B cell (primary cell): ENCODE results near the gene ZSCAN10. TPM values are rescaled to one million over a fixed set of nuclear protein-coding genes. Genes with fewer than 3 reads are reported as not detected.

ENCODE experiments used
- ATAC-seq: fragments of 200-7000 bp; cut with Tn5 transposase; one replicate; pipeline ENCODE4 v1.10.0; 2021; ENCODE audit warnings: low read depth, mild to moderate bottlenecking, moderate number of reproducible peaks, moderate library complexity
- CTCF ChIA-PET: fragments of 350-600 bp; sonication (Branson Sonifier 250); formaldehyde crosslinking; loops from one replicate; lab custom pipeline; 2021; ENCODE audit warnings: antibody characterized with exemption, inconsistent platforms; lab: Charles Lee
- POLR2A ChIA-PET: fragments of 350-600 bp; sonication (Branson Sonifier 250); formaldehyde crosslinking; loops from one replicate; lab custom pipeline; 2021; ENCODE audit warnings: antibody characterized with exemption; lab: Charles Lee
- DNase-seq: peaks from one replicate; pipeline ENCODE4 v3.0.0; 2013
- H2AFZ ChIP-seq: 2 replicates; pipeline ENCODE4 v1.6.1; 2012; ENCODE audit warnings: mild to moderate bottlenecking, low read depth, low read length; ENCODE audit not compliant: insufficient read depth, poor library complexity, severe bottlenecking
- H3K27ac ChIP-seq, 2 donors: 1 replicate in 1 of 2; 2 replicates in 1 of 2; pipeline ENCODE4 v1.5.1; 2012 to 2013; ENCODE audit warnings: low read length in 2 of 2, mild to moderate bottlenecking in 2 of 2, moderate library complexity in 1 of 2
- H3K27me3 ChIP-seq, 4 experiments: fragments of 200-600 bp in 1 of 4; sonication (generic) in 1 of 4; replicated peaks in 1 of 4; 1 replicate in 2 of 4; 2 replicates in 2 of 4; pipeline versions ENCODE4 v1.6.1 to v1.7.0; 2013 to 2016; ENCODE audit warnings: low read length in 3 of 4, mild to moderate bottlenecking in 2 of 4, mixed read lengths in 1 of 4, moderate library complexity in 1 of 4; ENCODE audit not compliant: insufficient read depth in 4 of 4, control insufficient read depth in 3 of 4; ENCODE audit errors: control extremely low read depth in 1 of 4
- H3K36me3 ChIP-seq, 2 experiments: replicated peaks in 1 of 2; 1 replicate in 1 of 2; 2 replicates in 1 of 2; pipeline versions ENCODE4 v1.6.1 to v1.7.1; 2013; ENCODE audit warnings: low read length in 1 of 2; ENCODE audit not compliant: insufficient read depth in 2 of 2, control insufficient read depth in 1 of 2; ENCODE audit errors: control extremely low read depth in 1 of 2, extremely low read depth in 1 of 2
- H3K4me1 ChIP-seq, 2 donors: fragments of 200-600 bp in 1 of 2; sonication (generic) in 1 of 2; 1 replicate in 1 of 2; 2 replicates in 1 of 2; pipeline versions ENCODE4 v1.5.1 to v1.6.1; 2013 to 2017; ENCODE audit warnings: low read length in 2 of 2; ENCODE audit not compliant: control insufficient read depth in 2 of 2, insufficient read depth in 2 of 2
- H3K4me2 ChIP-seq: replicated peaks from 2 replicates; pipeline ENCODE3; 2012; ENCODE audit warnings: mild to moderate bottlenecking, low read depth, low read length; ENCODE audit not compliant: poor library complexity, severe bottlenecking
- H3K4me3 ChIP-seq, 5 experiments: fragments of 200-600 bp in 1 of 5; sonication (generic) in 1 of 5; 1 replicate in 3 of 5; 2 replicates in 2 of 5; pipeline versions ENCODE4 v1.5.1 to v1.7.0; 2011 to 2016; ENCODE audit warnings: low read length in 4 of 5, mild to moderate bottlenecking in 4 of 5, low read depth in 2 of 5, control low read depth in 1 of 5, moderate library complexity in 1 of 5; ENCODE audit not compliant: insufficient read depth in 1 of 5; ENCODE audit errors: control extremely low read depth in 1 of 5, extremely low read depth in 1 of 5
- H3K79me2 ChIP-seq: fragments of 200-600 bp; sonication (generic); one replicate; pipeline ENCODE4 v1.6.0; 2016; ENCODE audit warnings: low read length; ENCODE audit not compliant: control insufficient read depth, insufficient read depth
- H3K9ac ChIP-seq: fragments of 200-600 bp; sonication (generic); 2 replicates; pipeline ENCODE4 v1.6.1; 2017; ENCODE audit warnings: mild to moderate bottlenecking, low read length, moderate library complexity
- H3K9me3 ChIP-seq, 3 donors: one replicate each; pipeline versions ENCODE4 v1.6.1 to v1.7.1; 2013; ENCODE audit warnings: low read length in 2 of 3; ENCODE audit not compliant: control insufficient read depth in 2 of 3, insufficient read depth in 1 of 3; ENCODE audit errors: control extremely low read depth in 1 of 3
- H4K20me1 ChIP-seq: 2 replicates; pipeline ENCODE4 v1.6.0; 2012; ENCODE audit warnings: mild to moderate bottlenecking, low read length; ENCODE audit not compliant: insufficient read depth, control insufficient read depth, poor library complexity, severe bottlenecking
- H3K27ac Mint-ChIP-seq: one replicate; pipeline ENCODE4 v1.8.0; 2021; ENCODE audit warnings: mixed read lengths
- H3K27me3 Mint-ChIP-seq: one replicate; pipeline ENCODE4 v1.8.0; 2021; ENCODE audit warnings: mixed read lengths
- H3K4me1 Mint-ChIP-seq: one replicate; pipeline ENCODE4 v1.8.0; 2021; ENCODE audit warnings: mixed read lengths
- H3K4me3 Mint-ChIP-seq: one replicate; pipeline ENCODE4 v1.8.0; 2021; ENCODE audit warnings: mixed read lengths
- H3K9me3 Mint-ChIP-seq: one replicate; pipeline ENCODE4 v1.8.0; 2022; ENCODE audit warnings: mixed read lengths; ENCODE audit not compliant: insufficient read depth
- EZH2 ChIP-seq: IDR thresholded peaks from 2 replicates; pipeline ENCODE4 v1.6.1; 2012; ENCODE audit warnings: borderline replicate concordance, low read depth, mild to moderate bottlenecking, moderate library complexity, low read length; ENCODE audit not compliant: insufficient read depth, poor library complexity, severe bottlenecking
- WGBS: methylation state at CpG from one replicate; pipeline ENCODE4 v1.1.5; 2013; ENCODE audit warnings: missing lambda C conversion rate; ENCODE audit not compliant: insufficient coverage; 5-methylcytosine and 5-hydroxymethylcytosine counted together
- intact Hi-C: fragments of 100-400 bp; cut with micrococcal nuclease; formaldehyde crosslinking; loops from one replicate; pipeline ENCODE4 v1.10.0; 2022
- polyA plus RNA-seq: library from polyadenylated mRNA; depleted of rRNA; stranded (reverse); fragments of >200 nt; gene quantifications from 2 replicates; pipeline ENCODE4 v1.2.3, GENCODE V29; 2012
- total RNA-seq, 2 donors: library from RNA; stranded (reverse); fragments of 120-200 nt in 1 of 2; gene quantifications; 1 replicate in 1 of 2; 2 replicates in 1 of 2; pipeline versions ENCODE4 v1.2.3 to v1.2.4, GENCODE V29; 2013 to 2022
- TF ChIP-seq, protein P1 (sequence below): fragments of 200-600 bp; IDR thresholded peaks from one replicate; pipeline ENCODE4 v1.8.0; 2022; ENCODE audit warnings: antibody characterized with exemption, mild to moderate bottlenecking

ZSCAN10 gene
- total and polyA plus RNA-seq, 2 donors (not counting 1 experiment from before 2014, with no cell fraction given), result not detected

DNA sequence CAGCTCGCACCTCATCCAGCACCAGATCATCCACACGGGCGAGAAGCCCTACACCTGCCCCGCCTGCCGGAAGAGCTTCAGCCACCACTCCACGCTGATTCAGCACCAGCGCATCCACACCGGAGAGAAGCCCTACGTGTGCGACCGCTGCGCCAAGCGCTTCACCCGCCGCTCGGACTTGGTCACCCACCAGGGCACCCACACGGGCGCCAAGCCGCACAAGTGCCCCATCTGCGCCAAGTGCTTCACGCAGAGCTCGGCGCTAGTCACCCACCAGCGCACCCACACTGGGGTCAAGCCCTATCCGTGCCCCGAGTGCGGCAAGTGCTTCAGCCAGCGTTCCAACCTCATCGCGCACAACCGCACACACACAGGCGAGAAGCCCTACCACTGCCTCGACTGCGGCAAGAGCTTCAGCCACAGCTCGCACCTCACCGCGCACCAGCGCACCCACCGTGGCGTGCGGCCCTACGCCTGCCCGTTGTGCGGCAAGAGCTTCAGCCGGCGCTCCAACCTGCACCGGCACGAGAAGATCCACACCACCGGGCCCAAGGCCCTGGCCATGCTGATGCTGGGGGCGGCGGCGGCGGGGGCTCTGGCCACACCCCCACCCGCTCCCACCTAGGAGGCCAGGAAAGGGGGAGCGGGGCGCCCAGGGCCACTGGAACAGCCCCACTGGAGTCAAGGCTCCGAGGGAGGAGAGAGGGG lies 20.8 kb upstream of the ZSCAN10 start:
- Mint-ChIP-seq H3K27me3 (no peaks in the 10 kb centered on the region), H3K9me3 (no peaks in the 10 kb centered on the region), H3K4me3 (no peak overlapping the region), H3K4me1 (peaks cover 9% of the 10 kb centered on the region), H3K27ac (no peak overlapping the region)
- whole genome bisulfite sequencing, result 94% methylated on average over 52 of the region's 57 CpGs
- ChIA-PET CTCF (interaction anchor here (1.6 to 2.7 kb wide), 3 partner anchors 10 to 30 kb away, joined by 3 to 13 read pairs (median 11); no protein-coding TSS in a partner anchor), POLR2A (interaction anchor here (0.6 kb wide), 1 partner anchor 72 kb away, joined by 6 read pairs; no protein-coding TSS in a partner anchor)
- Histone ChIP-seq H3K9me3 (no peaks in the 10 kb centered on the region), H3K4me1 (peaks cover 6 to 9% of the 10 kb centered on the region in 2 donors), H3K9ac (no peak overlapping the region), H3K79me2 (no peaks in the 10 kb centered on the region), H3K27ac (no peak overlapping the region), H3K36me3 (no peaks in the 10 kb centered on the region), H3K27me3 (peaks cover 0 to 2% (median 1%) of the 10 kb centered on the region in 4 experiments), H3K4me2 (no peak overlapping the region), H2AFZ (no peak overlapping the region), H3K4me3 (no peak overlapping the region), H4K20me1 (no peaks in the 10 kb centered on the region)
- intact Hi-C loops, result loop anchor here (5.0 kb wide), 1 partner anchor 238 kb away; the partner anchor contains the start of gene FLYWCH2
- DNase-seq (no peak), ATAC-seq (no peak)
- TF ChIP-seq EZH2, result no peak
- TF ChIP-seq, protein P1, sequence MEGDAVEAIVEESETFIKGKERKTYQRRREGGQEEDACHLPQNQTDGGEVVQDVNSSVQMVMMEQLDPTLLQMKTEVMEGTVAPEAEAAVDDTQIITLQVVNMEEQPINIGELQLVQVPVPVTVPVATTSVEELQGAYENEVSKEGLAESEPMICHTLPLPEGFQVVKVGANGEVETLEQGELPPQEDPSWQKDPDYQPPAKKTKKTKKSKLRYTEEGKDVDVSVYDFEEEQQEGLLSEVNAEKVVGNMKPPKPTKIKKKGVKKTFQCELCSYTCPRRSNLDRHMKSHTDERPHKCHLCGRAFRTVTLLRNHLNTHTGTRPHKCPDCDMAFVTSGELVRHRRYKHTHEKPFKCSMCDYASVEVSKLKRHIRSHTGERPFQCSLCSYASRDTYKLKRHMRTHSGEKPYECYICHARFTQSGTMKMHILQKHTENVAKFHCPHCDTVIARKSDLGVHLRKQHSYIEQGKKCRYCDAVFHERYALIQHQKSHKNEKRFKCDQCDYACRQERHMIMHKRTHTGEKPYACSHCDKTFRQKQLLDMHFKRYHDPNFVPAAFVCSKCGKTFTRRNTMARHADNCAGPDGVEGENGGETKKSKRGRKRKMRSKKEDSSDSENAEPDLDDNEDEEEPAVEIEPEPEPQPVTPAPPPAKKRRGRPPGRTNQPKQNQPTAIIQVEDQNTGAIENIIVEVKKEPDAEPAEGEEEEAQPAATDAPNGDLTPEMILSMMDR, result no peak

DNA sequence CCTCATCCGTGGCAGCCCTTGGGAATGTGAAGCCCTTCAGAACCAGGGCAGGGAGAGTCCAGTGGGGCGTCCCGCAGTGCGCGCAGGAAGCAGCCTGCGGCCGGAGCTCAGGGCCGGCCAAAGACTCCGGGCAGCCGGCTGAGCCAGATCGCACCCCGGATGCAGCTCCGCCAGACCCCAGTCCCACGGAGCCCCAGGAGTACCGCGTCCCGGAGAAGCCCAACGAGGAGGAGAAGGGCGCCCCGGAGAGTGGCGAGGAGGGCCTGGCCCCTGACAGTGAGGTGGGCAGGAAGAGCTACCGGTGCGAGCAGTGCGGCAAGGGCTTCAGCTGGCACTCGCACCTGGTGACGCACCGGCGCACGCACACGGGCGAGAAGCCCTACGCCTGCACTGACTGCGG lies 20.2 kb upstream of the ZSCAN10 start:
- no peak overlapping the region for H3K9ac ChIP-seq
- TF ChIP-seq, protein P1, result no peak
- no peak for TF ChIP-seq EZH2
- H3K27ac Mint-ChIP-seq, result no peak overlapping the region
- H3K27ac ChIP-seq, result no peak overlapping the region
- peaks cover 5 to 9% of the 10 kb centered on the region in 2 donors for H3K4me1 ChIP-seq
- no peak overlapping the region for H3K4me3 ChIP-seq
- POLR2A ChIA-PET, result no interaction called here
- intact Hi-C loops, result no loop called here
- H3K4me2 ChIP-seq, result no peak overlapping the region
- H3K4me3 Mint-ChIP-seq, result no peak overlapping the region
- peaks cover 5% of the 10 kb centered on the region for H3K4me1 Mint-ChIP-seq
- CTCF ChIA-PET, result interaction anchor here (2.7 kb wide), 1 partner anchor 10 kb away, joined by 13 read pairs; no protein-coding TSS in a partner anchor
- no peaks in the 10 kb centered on the region for H3K36me3 ChIP-seq
- WGBS, result 97% methylated on average over 33 of the region's 33 CpGs
- no peaks in the 10 kb centered on the region for H3K9me3 ChIP-seq
- H3K27me3 Mint-ChIP-seq, result peaks cover 4% of the 10 kb centered on the region
- no peaks in the 10 kb centered on the region for H3K79me2 ChIP-seq
- H3K9me3 Mint-ChIP-seq, result no peaks in the 10 kb centered on the region
- ATAC-seq (no peak), DNase-seq (no peak)
- H3K27me3 ChIP-seq, result peaks cover 0 to 6% (median 2%) of the 10 kb centered on the region in 4 experiments
- no peaks in the 10 kb centered on the region for H4K20me1 ChIP-seq
- no peak overlapping the region for H2AFZ ChIP-seq
